SK-N-SH (cell line): ENCODE measurements around the gene GSE1. TPM values are rescaled to one million over a fixed set of nuclear protein-coding genes. Genes with fewer than 3 reads are reported as not detected.
A peak's percentile ranks its signal among the peaks of the same experiment; 100 is the strongest.

Source experiments
- CTCF ChIA-PET: fragments of 300-600, 350-600 bp; formaldehyde crosslinking; extraction: SDS; loops from one replicate; lab custom pipeline; 2021; lab: Yijun Ruan, JAX
- POLR2A ChIA-PET: fragments of 350-600 bp; sonication (Branson Sonifier 250); formaldehyde crosslinking; extraction: SDS; loops from one replicate; lab custom pipeline; 2020; ENCODE audit warnings: antibody characterized with exemption, inconsistent platforms; lab: Yijun Ruan, JAX
- DNase-seq: peaks from one replicate; pipeline ENCODE4 v3.0.0; 2012
- H2AFZ ChIP-seq: fragments of 200-600 bp; sonication (generic); 2 replicates; pipeline ENCODE4 v1.8.1; 2016; ENCODE audit warnings: antibody characterized with exemption, mild to moderate bottlenecking, low read depth
- H3F3A ChIP-seq: fragments of 200-600 bp; sonication (generic); replicated peaks from 2 replicates; pipeline ENCODE3; 2016; ENCODE audit warnings: antibody characterized with exemption, mild to moderate bottlenecking; ENCODE audit not compliant: insufficient read depth
- H3K27ac ChIP-seq, 2 experiments: fragments of 200-500 bp in 1 of 2; fragments of 200-600 bp in 1 of 2; sonication (Bioruptor generic) in 1 of 2; sonication (generic), shearing (Covaris generic) in 1 of 2; 2 replicates each; pipeline versions ENCODE4 v1.5.1 to v1.6.1; 2014 to 2016; ENCODE audit warnings: low read depth in 2 of 2, inconsistent platforms in 1 of 2, low read length in 1 of 2, mild to moderate bottlenecking in 1 of 2, mixed read lengths in 1 of 2
- H3K27me3 ChIP-seq: fragments of 200-600 bp; sonication (generic), shearing (Covaris generic); 2 replicates; pipeline ENCODE4 v1.6.1; 2016; ENCODE audit warnings: mixed run types; ENCODE audit not compliant: insufficient read depth
- H3K36me3 ChIP-seq, 2 experiments: fragments of 200-500 bp in 1 of 2; fragments of 200-600 bp in 1 of 2; sonication (Bioruptor generic) in 1 of 2; sonication (generic) in 1 of 2; replicated peaks in 1 of 2; 2 replicates each; pipeline versions ENCODE3 to v1.5.1; 2014 to 2016; ENCODE audit warnings: low read length in 1 of 2, mild to moderate bottlenecking in 1 of 2; ENCODE audit not compliant: insufficient read depth in 2 of 2, control insufficient read depth in 1 of 2
- H3K4me1 ChIP-seq, 2 experiments: fragments of 200-500 bp in 1 of 2; fragments of 200-600 bp in 1 of 2; sonication (Bioruptor generic) in 1 of 2; sonication (generic), shearing (Covaris generic) in 1 of 2; 2 replicates each; pipeline versions ENCODE4 v1.5.1 to v1.6.1; 2014 to 2016; ENCODE audit warnings: low read depth in 1 of 2, low read length in 1 of 2, mixed run types in 1 of 2; ENCODE audit not compliant: insufficient read depth in 2 of 2, control insufficient read depth in 1 of 2
- H3K4me2 ChIP-seq: fragments of 200-600 bp; sonication (generic), shearing (Covaris generic); 2 replicates; pipeline ENCODE4 v1.6.1; 2017; ENCODE audit warnings: mixed run types
- H3K4me3 ChIP-seq, 2 experiments: fragments of 200-500 bp in 1 of 2; fragments of 200-600 bp in 1 of 2; sonication (Bioruptor generic) in 1 of 2; sonication (generic), shearing (Covaris generic) in 1 of 2; 2 replicates each; pipeline versions ENCODE4 v1.5.1 to v1.8.1; 2014 to 2016; ENCODE audit warnings: low read depth in 2 of 2, inconsistent platforms in 1 of 2, low read length in 1 of 2, mild to moderate bottlenecking in 1 of 2, mixed read lengths in 1 of 2, moderate library complexity in 1 of 2
- H3K79me2 ChIP-seq: fragments of 200-600 bp; sonication (generic); 2 replicates; pipeline ENCODE4 v1.8.1; 2017; ENCODE audit warnings: mild to moderate bottlenecking; ENCODE audit not compliant: insufficient read depth
- H3K9ac ChIP-seq: fragments of 200-600 bp; sonication (generic); 2 replicates; pipeline ENCODE4 v1.6.1; 2017; ENCODE audit warnings: mixed run types
- H3K9me2 ChIP-seq: fragments of 200-600 bp; sonication (generic); 2 replicates; pipeline ENCODE4 v1.6.1; 2017; ENCODE audit warnings: mixed run types
- H3K9me3 ChIP-seq: fragments of 200-600 bp; sonication (generic); 2 replicates; pipeline ENCODE4 v1.6.1; 2017; ENCODE audit warnings: mixed run types, mild to moderate bottlenecking, moderate library complexity
- H4K20me1 ChIP-seq: fragments of 200-600 bp; sonication (generic); 2 replicates; pipeline ENCODE4 v1.6.1; 2017; ENCODE audit warnings: mild to moderate bottlenecking, mixed run types; ENCODE audit not compliant: insufficient read depth
- CHD2 ChIP-seq: fragments of 150-350 bp; IDR thresholded peaks from 2 replicates; pipeline ENCODE4 v1.6.1; 2018; ENCODE audit warnings: low read length; ENCODE audit not compliant: partially characterized antibody
- CTCF ChIP-seq: fragments of 200-600 bp; sonication (generic); IDR thresholded peaks from 2 replicates; pipeline ENCODE4 v1.6.1; 2017; ENCODE audit warnings: antibody characterized with exemption, mild to moderate bottlenecking, moderate library complexity
- ELF1 ChIP-seq: IDR thresholded peaks from 2 replicates; pipeline ENCODE4 v1.4.0; 2012
- EP300 ChIP-seq, 2 experiments: IDR thresholded peaks; 2 replicates each; pipeline versions ENCODE4 v1.4.0 to v1.6.1; 2012; ENCODE audit warnings: borderline replicate concordance in 1 of 2, low read depth in 1 of 2, low read length in 1 of 2
- EZH2phosphoT487 ChIP-seq: fragments of 200-600 bp; sonication (generic); IDR thresholded peaks from 2 replicates; pipeline ENCODE4 v1.6.1; 2017; ENCODE audit warnings: low read depth, mixed run types, mild to moderate bottlenecking, antibody characterized with exemption, moderate library complexity, borderline replicate concordance
- FOSL2 ChIP-seq: IDR thresholded peaks from 2 replicates; pipeline ENCODE4 v1.4.0; 2012; ENCODE audit warnings: low read depth, mild to moderate bottlenecking, moderate library complexity, borderline replicate concordance
- FOXM1 ChIP-seq: IDR thresholded peaks from 2 replicates; pipeline ENCODE4 v1.4.0; 2012; ENCODE audit warnings: low read depth, mild to moderate bottlenecking
- GATA2 ChIP-seq: sonication (generic); formaldehyde crosslinking; IDR thresholded peaks from 2 replicates; pipeline ENCODE4 v1.5.0; 2020; ENCODE audit warnings: mild to moderate bottlenecking, missing genetic modification reagents
- JUND ChIP-seq: IDR thresholded peaks from 2 replicates; pipeline ENCODE4 v1.4.0; 2012
- MXI1 ChIP-seq: IDR thresholded peaks from 2 replicates; pipeline ENCODE4 v1.6.1; 2012; ENCODE audit warnings: mild to moderate bottlenecking, low read depth, low read length, improper control_type of control experiment
- NRF1 ChIP-seq: IDR thresholded peaks from 2 replicates; pipeline ENCODE4 v1.6.1; 2012; ENCODE audit warnings: low read depth, mild to moderate bottlenecking, low read length
- PBX3 ChIP-seq: IDR thresholded peaks from 2 replicates; pipeline ENCODE4; 2012
- POLR2AphosphoS5 ChIP-seq: IDR thresholded peaks from 2 replicates; pipeline ENCODE4 v1.6.1; 2012; ENCODE audit warnings: low read depth, low read length
- RAD21 ChIP-seq: IDR thresholded peaks from 2 replicates; pipeline ENCODE4 v1.6.1; 2012; ENCODE audit warnings: mild to moderate bottlenecking, low read length
- SIN3A ChIP-seq: IDR thresholded peaks from 2 replicates; pipeline ENCODE4 v1.6.1; 2012; ENCODE audit warnings: low read depth, mild to moderate bottlenecking, low read length, moderate library complexity, borderline replicate concordance
- SMC3 ChIP-seq: IDR thresholded peaks from 2 replicates; pipeline ENCODE4 v1.6.1; 2012; ENCODE audit warnings: low read depth, low read length, improper control_type of control experiment
- TAF1 ChIP-seq: IDR thresholded peaks from 2 replicates; pipeline ENCODE4 v1.6.1; 2012; ENCODE audit warnings: low read depth, mild to moderate bottlenecking, low read length, moderate library complexity, borderline replicate concordance
- TCF12 ChIP-seq: IDR thresholded peaks from 2 replicates; pipeline ENCODE4 v1.4.0; 2012
- USF1 ChIP-seq: IDR thresholded peaks from 2 replicates; pipeline ENCODE4 v1.4.0; 2012; ENCODE audit warnings: low read depth, borderline replicate concordance
- ZBTB33 ChIP-seq: IDR thresholded peaks from 2 replicates; pipeline ENCODE4 v1.4.0; 2012; ENCODE audit warnings: low read depth, borderline replicate concordance
- WGBS: methylation state at CpG from one replicate; pipeline ENCODE4 v1.1.6; 2017; ENCODE audit warnings: low lambda C conversion rate; 5-methylcytosine and 5-hydroxymethylcytosine counted together
- polyA plus RNA-seq, 3 experiments: library from polyadenylated mRNA; depleted of rRNA; stranded (reverse); fragments of >200 nt; gene quantifications; 2 replicates each; pipeline ENCODE4 v1.2.3, GENCODE V29; 2012

Gene GSE1
- polyA plus RNA-seq, 1 of the 3 experiments (the other 2 are of a cell fraction), result 26.5 TPM

GRCh38 chr16:85592700-85593493 lies 20.2 kb upstream of the GSE1 start:
- Histone ChIP-seq H3K27ac (peak overlapping the region in 1 of 2 experiments; percentile 72; a peak in 2 of 4 replicates), H3K9me3 (no peaks in the 10 kb centered on the region), H3K9me2 (no peaks in the 10 kb centered on the region), H3K4me2 (no peak overlapping the region), H3K79me2 (0 out of 2 replicates have a peak, but pooled peaks cover 6% of the 10 kb centered on the region), H3K36me3 (no peaks in the 10 kb centered on the region), H3K9ac (no peak overlapping the region), H3K27me3 (no peaks in the 10 kb centered on the region), H2AFZ (no peak overlapping the region), H3F3A (no peaks in the 10 kb centered on the region), H3K4me1 (peaks cover 0 to 42% of the 10 kb centered on the region in 2 experiments; a peak in 1 of 4 replicates), H3K4me3 (no peak overlapping the region), H4K20me1 (peaks cover 41% of the 10 kb centered on the region)
- 97% methylated on average over 3 of the region's 12 CpGs for WGBS
- TF ChIP-seq EZH2phosphoT487 (no peak), POLR2AphosphoS5 (no peak), JUND (no peak), EP300 (IDR thresholded peaks at IDR 0.05; ENCODE audit: borderline replicate concordance in 1 of 2, low read depth in 1 of 2, low read length in 1 of 2) (no peak), FOSL2 (no peak)
- ChIA-PET POLR2A (interaction anchor here (0.8 to 1.5 kb wide), 2 partner anchors 12 to 14 kb away, joined by 3 to 5 read pairs; no protein-coding TSS in a partner anchor), CTCF (interaction anchor here (1.2 to 2.1 kb wide), 5 partner anchors 14 to 171 kb away, joined by 3 to 6 read pairs (median 4); no protein-coding TSS in a partner anchor)
- DNase-seq, result no peak

GRCh38 chr16:85593494-85594221 lies 19.5 kb upstream of the GSE1 start:
- H3K4me2 ChIP-seq, result no peak overlapping the region
- peaks cover 0 to 45% of the 10 kb centered on the region in 2 experiments; a peak in 1 of 4 replicates for H3K4me1 ChIP-seq
- 78% methylated on average over 12 of the region's 21 CpGs for WGBS
- DNase-seq, result peak; percentile 85
- H3K4me3 ChIP-seq, result no peak overlapping the region
- TF ChIP-seq GATA2 (CRISPR knock-in tag) (no peak), SMC3 (no peak), FOXM1 (no peak), TAF1 (no peak), CHD2 (peak; percentile 35), SIN3A (no peak), MXI1 (peak; percentile 22; the same call in 1 of the 2 replicates), RAD21 (no peak; the same call in 1 of the 2 replicates), EP300 (IDR thresholded peaks at IDR 0.05; ENCODE audit: borderline replicate concordance in 1 of 2, low read depth in 1 of 2, low read length in 1 of 2) (no peak), NRF1 (no peak), PBX3 (no peak), ELF1 (no peak), TCF12 (no peak), CTCF (no peak), USF1 (no peak), ZBTB33 (no peak)
- TF ChIP-seq, all 33 proteins: peak for 2
- Histone ChIP-seq H2AFZ (no peak overlapping the region), H3K9me3 (no peaks in the 10 kb centered on the region), H3F3A (no peaks in the 10 kb centered on the region), H3K27me3 (no peaks in the 10 kb centered on the region), H3K79me2 (0 out of 2 replicates have a peak, but pooled peaks cover 6% of the 10 kb centered on the region), H3K9ac (no peak overlapping the region), H3K36me3 (no peaks in the 10 kb centered on the region), H3K9me2 (no peaks in the 10 kb centered on the region), H4K20me1 (peaks cover 42% of the 10 kb centered on the region), H3K27ac (peak overlapping the region in 1 of 2 experiments; percentile 72; a peak in 2 of 4 replicates)
- ChIA-PET POLR2A (interaction anchor here (1.0 to 1.5 kb wide), 2 partner anchors 13 to 34 kb away, joined by 3 to 5 read pairs; no protein-coding TSS in a partner anchor), CTCF (interaction anchor here (0.8 to 1.4 kb wide), 4 partner anchors 9 to 40 kb away, joined by 3 to 4 read pairs (median 3); no protein-coding TSS in a partner anchor)
